NCI-H526 (cell line): Measurements from ENCODE around the gene PSTPIP1.
A peak's percentile ranks its signal among the peaks of the same experiment; 100 is the strongest.

Experiments used
- DNase-seq, 2 experiments: peaks; one replicate each; lab custom pipeline; 2025; lab: John Stamatoyannopoulos, UW

Gene PSTPIP1

GRCh38 chr15:77042955-77043920 lies 48.3 kb downstream of the PSTPIP1 start:
- no peak for DNase-seq

- no peak for DNase-seq
Observed at GRCh38 chr15:77044228-77045042, 49.5 kb downstream of the PSTPIP1 start.

- no peak for DNase-seq
Observed at GRCh38 chr15:77045985-77046384, 51.1 kb downstream of the PSTPIP1 start.

- DNase-seq: no peak
Observed at GRCh38 chr15:77046704-77047412, 51.9 kb downstream of the PSTPIP1 start.

- DNase-seq: no peak
Observed at GRCh38 chr15:77048135-77048876, 53.4 kb downstream of the PSTPIP1 start.

- DNase-seq: no peak
Observed at GRCh38 chr15:77052556-77052955, 57.6 kb downstream of the PSTPIP1 start.

- no peak for DNase-seq
Observed at GRCh38 chr15:77053709-77054108, 58.8 kb downstream of the PSTPIP1 start.

- no peak for DNase-seq
Observed at GRCh38 chr15:77057072-77057471, 62.1 kb downstream of the PSTPIP1 start.

GRCh38 chr15:77057685-77058084 lies 62.8 kb downstream of the PSTPIP1 start:
- no peak for DNase-seq

GRCh38 chr15:77058468-77058867 lies 63.5 kb downstream of the PSTPIP1 start:
- DNase-seq: no peak

- DNase-seq: no peak
Observed at GRCh38 chr15:77059786-77060361, 64.9 kb downstream of the PSTPIP1 start.

- no peak for DNase-seq
Observed at GRCh38 chr15:77060546-77060945, 65.6 kb downstream of the PSTPIP1 start.

GRCh38 chr15:77063249-77063648 lies 68.3 kb downstream of the PSTPIP1 start:
- no peak for DNase-seq

- no peak for DNase-seq
Observed at GRCh38 chr15:77064063-77064462, 69.1 kb downstream of the PSTPIP1 start.

- peak in 1 of 2 experiments; percentile 2 for DNase-seq
Observed at GRCh38 chr15:77064539-77065308, 69.8 kb downstream of the PSTPIP1 start.

- DNase-seq: peak; percentile 62 to 64
Observed at GRCh38 chr15:77066971-77067690, 72.2 kb downstream of the PSTPIP1 start.

- no peak for DNase-seq
Observed at GRCh38 chr15:77067691-77068367, 72.9 kb downstream of the PSTPIP1 start.

- DNase-seq: no peak
Observed at GRCh38 chr15:77068633-77069032, 73.7 kb downstream of the PSTPIP1 start.

GRCh38 chr15:77069521-77070121 lies 74.7 kb downstream of the PSTPIP1 start:
- DNase-seq: peak in 1 of 2 experiments; percentile 55
